Stimulated activated CD4-positive, alpha-beta T cell treated with anti-CD3 and anti-CD28 coated beads, Interleukin-4, amount 100 ng/mL, for 48 hours (primary cell): ENCODE measurements around the gene KLF15.

ENCODE experiments used
- DNase-seq, 2 donors: peaks; one replicate each; pipeline ENCODE4 v3.0.0-alpha.2; 2020; ENCODE audit warnings: low read depth in 2 of 2

Gene KLF15

DNA sequence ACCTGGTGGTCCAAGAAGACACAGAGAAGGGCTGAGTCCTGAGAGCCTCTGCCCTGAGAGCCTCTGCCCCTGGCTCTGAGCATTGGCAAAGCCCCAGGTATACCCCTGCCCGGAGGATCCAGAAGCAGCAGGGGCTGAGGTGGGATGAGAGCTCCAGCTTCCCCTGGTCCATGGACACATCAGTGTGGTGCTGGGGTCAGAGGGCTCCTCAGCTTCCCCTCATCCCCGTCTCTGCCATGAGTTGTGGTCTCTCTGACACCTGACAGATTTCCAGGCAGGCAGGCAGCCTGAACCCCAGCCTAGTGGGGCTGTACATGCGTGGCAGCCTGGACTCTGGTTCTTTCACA is 3.5 kb upstream of the KLF15 start:
- no peak for DNase-seq

GRCh38 chr3:126360046-126360713 is 3.0 kb upstream of the KLF15 start:
- no peak for DNase-seq

GRCh38 chr3:126358816-126359181 is 1.6 kb upstream of the KLF15 start:
- no peak for DNase-seq

DNA sequence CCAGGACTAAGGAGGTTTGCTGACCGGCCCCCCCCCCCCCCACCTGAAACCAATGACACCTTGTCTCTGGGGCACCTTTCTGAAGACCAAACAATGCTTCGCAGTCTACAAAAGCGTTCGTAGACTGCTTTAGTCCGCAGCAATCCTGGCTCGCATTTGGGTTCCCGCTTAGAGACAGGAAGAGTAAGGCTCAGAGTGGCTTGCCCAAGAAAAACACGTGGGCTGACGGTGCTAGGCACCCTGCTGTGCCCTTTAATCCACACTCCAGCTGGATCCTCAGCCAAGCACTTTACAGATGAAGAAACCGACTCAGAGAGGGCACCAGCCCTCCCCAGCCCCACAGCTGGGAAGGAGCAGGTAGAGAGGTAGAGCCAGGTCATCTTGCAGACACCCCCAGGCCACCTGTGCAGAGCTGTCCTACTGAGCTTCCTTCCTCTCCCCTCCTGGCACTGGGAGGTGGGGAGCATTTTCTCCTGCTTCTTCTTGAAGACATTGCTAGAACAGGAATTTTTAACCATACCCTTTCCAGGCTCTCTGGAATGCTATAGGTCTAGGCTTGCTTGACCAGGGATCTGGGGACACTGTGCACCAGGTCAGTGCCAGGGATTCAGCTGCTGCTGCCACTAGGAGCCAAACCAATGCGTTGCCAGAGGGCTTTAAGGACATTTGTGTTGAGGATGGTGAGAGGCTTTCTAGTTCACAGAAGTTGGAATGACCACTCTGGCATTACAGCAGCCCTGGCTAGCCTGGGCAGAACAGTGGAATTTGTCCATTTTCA is 1.0 kb upstream of the KLF15 start:
- no peak for DNase-seq

GRCh38 chr3:126356373-126357264 is 589 bp downstream of the KLF15 start:
- no peak for DNase-seq

DNA sequence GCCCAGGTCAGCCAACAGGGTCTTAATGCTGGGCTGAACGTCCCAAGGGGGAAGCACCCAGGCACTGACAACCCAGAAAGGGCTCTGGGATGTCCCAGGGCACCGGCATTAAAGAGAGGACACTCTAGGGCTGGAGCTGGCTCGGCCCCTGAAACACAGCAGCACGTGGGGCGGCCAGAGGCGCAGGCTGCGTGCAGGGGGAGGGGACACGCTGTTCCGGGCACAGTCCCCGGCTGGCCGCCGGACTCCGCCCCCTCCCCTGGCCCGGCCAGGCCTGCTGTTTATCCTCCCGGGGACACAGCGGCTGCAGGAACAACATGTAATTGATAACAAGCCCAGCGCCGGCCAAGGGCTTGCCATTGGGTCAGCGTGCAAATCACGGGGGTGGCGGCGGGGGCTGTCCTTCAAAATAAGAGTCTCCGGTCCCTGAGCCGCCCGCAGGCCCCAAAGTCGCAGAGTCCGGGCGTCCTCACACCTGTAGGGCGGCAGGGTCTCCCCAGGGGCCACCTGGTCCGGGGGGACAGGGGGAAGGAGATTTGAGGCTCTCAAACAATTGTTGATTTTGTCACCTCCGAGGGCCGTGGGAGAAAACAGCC is 1.3 kb downstream of the KLF15 start:
- no peak for DNase-seq

- no peak for DNase-seq
These were observed 2.0 kb downstream of the KLF15 start for GRCh38 chr3:126355251-126355650.

GRCh38 chr3:126354776-126355175 is 2.4 kb downstream of the KLF15 start:
- DNase-seq: no peak

DNA sequence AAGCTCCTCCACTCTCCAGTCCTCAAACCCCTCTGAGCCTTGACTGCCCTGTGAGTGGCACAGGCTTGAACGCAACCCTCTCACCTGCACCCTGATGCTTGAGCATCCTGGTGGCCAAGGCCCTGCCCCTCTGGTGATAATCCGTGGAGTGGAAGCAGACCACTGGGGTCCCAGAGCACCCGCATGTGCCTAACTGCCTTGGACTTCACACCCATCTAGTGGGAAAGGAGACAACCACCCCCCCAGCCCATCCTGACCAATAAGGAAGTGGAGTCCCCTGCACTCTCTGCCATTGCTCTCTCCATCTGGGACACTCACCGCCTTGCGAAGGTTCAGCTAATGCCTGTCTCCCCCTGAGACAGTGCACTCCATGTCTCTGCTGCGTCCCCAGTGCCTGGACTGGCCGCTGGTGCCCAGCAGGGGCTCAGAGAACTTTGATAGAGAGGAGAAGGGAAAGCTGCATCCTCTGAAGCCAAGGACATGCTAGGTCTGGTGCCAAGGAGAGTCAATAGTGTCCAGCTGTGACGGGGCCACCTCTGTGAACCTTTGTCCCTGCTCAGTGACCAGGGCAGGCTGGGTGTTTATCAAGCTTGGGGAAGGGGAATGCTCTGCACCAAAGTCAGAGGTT is 3.4 kb downstream of the KLF15 start:
- no peak for DNase-seq

DNA sequence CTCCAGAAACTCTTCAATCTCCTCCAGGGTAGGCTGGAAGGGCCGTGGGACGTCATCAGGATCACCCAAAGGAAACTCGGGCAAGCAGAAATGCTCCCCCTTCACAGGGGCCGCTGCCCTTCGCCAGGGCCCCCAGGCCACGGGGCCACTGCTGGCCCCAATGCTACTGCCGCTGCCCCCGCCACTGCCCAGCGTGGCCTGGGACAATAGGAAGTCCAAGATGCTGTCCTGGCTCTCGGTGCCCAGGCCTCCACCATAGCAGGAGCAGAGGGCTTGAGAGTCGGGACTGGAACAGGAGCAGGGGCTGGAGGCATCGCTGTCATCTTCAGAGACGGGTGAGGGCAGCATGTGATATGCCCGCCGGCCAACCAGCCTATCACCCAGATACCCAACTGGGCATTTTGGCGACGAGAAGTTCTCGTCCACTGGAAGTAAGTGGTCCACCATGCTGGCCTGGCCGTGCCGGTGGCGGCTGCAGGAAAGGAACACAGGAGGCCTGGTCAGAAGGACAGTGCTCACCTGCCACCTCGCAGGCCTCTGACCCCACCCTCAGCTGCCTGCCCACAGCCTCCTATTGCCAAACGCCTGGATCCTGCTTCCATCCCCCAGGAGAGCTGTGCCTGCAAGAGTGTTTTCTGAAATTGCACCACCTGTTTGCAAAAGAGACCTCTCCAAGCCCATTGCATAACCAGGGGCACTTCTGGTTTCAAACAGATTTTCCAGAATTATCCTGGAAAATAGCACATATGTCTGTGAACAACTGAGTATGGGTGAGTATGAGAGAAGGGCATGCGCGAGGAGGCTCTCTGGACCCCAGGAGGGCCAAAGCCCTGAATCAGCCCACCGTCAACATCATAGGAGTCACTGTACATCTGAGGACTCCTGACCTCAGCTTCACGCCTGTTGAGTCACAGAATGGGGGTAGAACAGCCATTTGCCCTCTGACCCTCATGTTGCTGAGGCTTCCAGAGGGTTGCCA is 4.4 kb downstream of the KLF15 start:
- DNase-seq: no peak

DNA sequence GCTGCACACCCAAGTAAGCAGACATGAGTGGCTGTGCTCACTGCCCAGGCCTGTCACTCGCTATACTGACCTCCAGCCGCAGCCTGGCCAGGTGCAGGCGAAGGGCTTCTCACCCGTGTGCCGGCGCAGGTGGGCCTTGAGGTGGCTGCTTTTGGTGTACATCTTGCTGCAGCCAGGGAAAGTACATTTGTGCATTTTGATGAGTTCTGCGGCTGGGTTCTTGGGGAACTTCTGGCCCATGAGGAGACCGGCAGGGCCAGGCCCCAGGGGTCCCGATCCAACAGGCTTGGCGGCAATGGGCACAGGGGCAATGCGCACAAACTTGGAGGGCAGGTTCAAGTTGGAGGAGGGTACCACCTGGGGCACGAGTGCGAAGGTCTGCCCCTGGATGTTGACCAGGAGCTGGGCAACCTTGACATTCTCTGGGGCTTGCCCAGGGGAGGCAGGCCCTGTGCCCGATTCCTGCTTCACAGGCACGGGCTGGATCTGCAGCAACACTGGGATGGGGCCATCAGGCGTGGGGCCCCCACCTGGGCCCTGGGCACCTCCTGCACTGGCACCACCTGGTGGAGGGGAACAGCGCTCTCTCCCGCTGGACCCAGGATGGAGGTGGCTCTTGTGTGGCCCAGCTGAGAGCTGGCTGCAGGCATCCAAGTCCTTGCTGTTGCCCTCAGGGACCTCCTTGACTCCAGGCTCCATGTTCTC is 5.3 kb downstream of the KLF15 start:
- DNase-seq: no peak

GRCh38 chr3:126351086-126351770 is 6.0 kb downstream of the KLF15 start:
- no peak for DNase-seq

DNA sequence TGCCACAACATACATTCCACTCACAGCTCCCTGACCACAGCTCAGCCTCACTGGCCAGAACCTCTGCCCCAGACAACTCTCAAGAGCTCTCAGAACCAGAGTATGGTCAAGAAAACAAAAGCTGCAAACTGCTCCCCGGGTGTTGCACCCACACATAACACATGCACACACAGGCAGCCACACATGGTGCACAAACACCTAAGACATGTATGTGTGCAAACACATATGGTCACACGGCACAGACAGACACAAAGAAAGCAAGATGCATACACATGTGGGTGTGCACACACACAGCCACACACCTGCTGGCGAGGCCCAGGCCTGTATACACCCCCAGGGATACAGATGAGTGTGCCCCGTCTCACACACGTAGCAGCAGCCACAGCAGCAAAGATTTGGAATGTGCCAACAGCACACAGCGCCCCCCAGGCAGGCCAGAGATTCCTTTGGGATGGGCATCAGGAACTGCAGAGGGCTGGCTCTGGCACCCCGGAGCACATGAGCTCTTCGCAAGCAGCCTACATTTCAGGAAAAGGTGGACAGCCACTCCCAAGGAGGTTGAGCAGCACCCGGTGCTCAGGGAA is 6.6 kb downstream of the KLF15 start:
- DNase-seq: no peak

DNA sequence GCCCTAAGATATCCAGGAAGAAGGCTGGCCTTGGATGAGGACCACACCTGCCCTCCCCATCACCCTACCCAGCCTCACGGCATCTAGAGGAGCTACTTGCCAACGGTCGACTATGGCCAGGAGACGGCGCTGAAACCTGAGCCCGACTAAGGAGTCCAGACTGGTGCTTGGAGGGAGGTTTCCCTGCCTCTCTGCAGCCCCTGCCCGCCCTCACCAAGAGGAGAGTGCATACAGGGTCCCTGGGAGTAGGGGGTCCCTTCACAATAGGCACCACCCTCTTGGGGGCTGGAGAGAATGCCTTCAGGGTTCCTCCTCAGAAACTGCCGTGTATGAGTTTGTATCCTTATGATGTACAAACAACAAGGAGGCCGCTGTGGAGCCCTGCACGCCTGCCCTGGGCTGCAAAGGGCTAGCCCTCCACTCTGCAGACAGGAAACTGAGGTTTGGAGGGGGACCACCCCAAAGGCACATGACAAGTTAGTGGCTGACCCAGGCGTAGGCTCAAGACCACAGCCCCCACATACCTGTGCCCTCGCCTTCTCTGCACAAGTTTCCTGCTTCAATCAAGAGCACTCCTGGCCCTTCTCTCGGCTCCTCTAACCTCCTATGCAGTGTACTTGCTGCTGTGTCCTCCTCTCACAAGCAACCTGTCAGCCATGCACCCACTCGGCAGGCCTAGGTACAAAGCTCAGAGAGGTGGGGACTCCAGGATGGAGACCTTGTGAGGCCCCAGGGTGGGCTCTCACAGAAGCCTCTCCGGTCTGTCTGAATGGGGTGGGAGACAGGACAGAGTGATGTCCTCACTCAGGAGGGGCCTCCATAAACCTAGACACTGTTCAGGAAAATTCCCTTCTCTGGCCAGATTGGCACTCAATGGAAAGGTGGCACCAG is 7.4 kb downstream of the KLF15 start:
- DNase-seq: no peak

- DNase-seq: no peak
These were observed 8.1 kb downstream of the KLF15 start for GRCh38 chr3:126349071-126349470.

DNA sequence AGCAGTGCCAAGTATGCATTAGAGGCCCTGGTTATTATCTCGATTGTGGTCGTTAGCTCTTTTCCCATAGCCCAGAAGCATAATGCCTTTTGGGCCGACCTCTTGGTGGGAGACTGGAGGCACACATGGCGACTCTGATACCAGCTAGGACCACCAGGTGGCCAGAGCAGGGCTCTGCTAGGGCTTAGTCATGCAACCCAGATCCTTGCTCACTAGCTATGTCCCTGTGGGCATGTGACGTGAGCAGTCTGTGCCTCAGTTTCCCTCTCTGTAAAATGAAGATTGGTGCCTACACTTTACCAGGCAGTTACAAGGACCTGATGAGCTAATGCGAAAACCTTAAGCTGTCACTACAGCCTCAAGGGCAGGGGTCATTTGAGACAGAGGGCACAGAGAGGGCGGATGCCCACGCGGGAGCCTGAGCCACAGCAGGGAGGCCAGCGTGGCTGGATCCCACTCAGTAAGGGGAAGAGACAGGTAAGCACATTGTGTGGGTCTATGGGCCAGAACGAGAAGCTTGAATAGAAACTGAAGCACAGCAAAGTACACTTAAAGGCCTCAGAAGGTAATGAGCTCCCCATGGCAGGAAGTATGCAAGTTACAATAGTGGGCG is 8.8 kb downstream of the KLF15 start:
- DNase-seq: no peak

GRCh38 chr3:126347543-126348161 is 9.6 kb downstream of the KLF15 start:
- no peak for DNase-seq
